Midbrain (tissue), 1 donor: ENCODE measurements around the gene DHDH.
"Not testable (repeated sequence)": the region's sequence is repeated elsewhere in the genome, so short reads cannot be mapped to it uniquely, and the experiment has no call there.

ENCODE experiments used
- DNase-seq: peaks from one replicate; lab custom pipeline; 2025; lab: John Stamatoyannopoulos, UW

DHDH gene

GRCh38 chr19:48915757-48916156 is 17.7 kb upstream of the DHDH start:
- no peak for DNase-seq

GRCh38 chr19:48918071-48918470 is 15.4 kb upstream of the DHDH start:
- no peak for DNase-seq

GRCh38 chr19:48918801-48919247 is 14.7 kb upstream of the DHDH start:
- DNase-seq: no peak

GRCh38 chr19:48919271-48919670 is 14.2 kb upstream of the DHDH start:
- DNase-seq: not testable (repeated sequence)

- DNase-seq: no peak
These were observed 12.6 kb upstream of the DHDH start for GRCh38 chr19:48920949-48921348.

GRCh38 chr19:48921721-48922500 is 11.6 kb upstream of the DHDH start:
- DNase-seq: no peak

- no peak for DNase-seq
These were observed 10.7 kb upstream of the DHDH start for GRCh38 chr19:48922548-48923490.

GRCh38 chr19:48925240-48925843 is 8.2 kb upstream of the DHDH start:
- DNase-seq: no peak

- not testable (repeated sequence) for DNase-seq
These were observed 7.6 kb upstream of the DHDH start for GRCh38 chr19:48925890-48926289.

- DNase-seq: no peak
These were observed 6.6 kb upstream of the DHDH start for GRCh38 chr19:48926909-48927308.

GRCh38 chr19:48927692-48928091 is 5.8 kb upstream of the DHDH start:
- DNase-seq: not testable (repeated sequence)

- no peak for DNase-seq
These were observed 5.1 kb upstream of the DHDH start for GRCh38 chr19:48928164-48929025.

- DNase-seq: no peak
These were observed 1.3 kb downstream of the DHDH start for GRCh38 chr19:48934837-48935236.

GRCh38 chr19:48935864-48936263 is 2.4 kb downstream of the DHDH start:
- DNase-seq: no peak

GRCh38 chr19:48938256-48938655 is 4.8 kb downstream of the DHDH start:
- no peak for DNase-seq

- DNase-seq: no peak
These were observed 7.4 kb downstream of the DHDH start for GRCh38 chr19:48940902-48941301.

- no peak for DNase-seq
These were observed 9.6 kb downstream of the DHDH start for GRCh38 chr19:48943081-48943480.

- no peak for DNase-seq
These were observed 11.9 kb downstream of the DHDH start for GRCh38 chr19:48945415-48945814.

GRCh38 chr19:48945817-48946216 is 12.3 kb downstream of the DHDH start:
- DNase-seq: no peak

GRCh38 chr19:48946463-48947257 is 13.2 kb downstream of the DHDH start:
- no peak for DNase-seq

GRCh38 chr19:48947258-48947542 is 13.7 kb downstream of the DHDH start:
- DNase-seq: no peak
